Measurements from ENCODE around the gene PLPP1. TPM values are rescaled to one million over a fixed set of nuclear protein-coding genes. Genes with fewer than 3 reads are reported as not detected.

PLPP1 gene
- total and polyA plus RNA-seq, 2 donors = 14.6 to 32.5 TPM

DNA sequence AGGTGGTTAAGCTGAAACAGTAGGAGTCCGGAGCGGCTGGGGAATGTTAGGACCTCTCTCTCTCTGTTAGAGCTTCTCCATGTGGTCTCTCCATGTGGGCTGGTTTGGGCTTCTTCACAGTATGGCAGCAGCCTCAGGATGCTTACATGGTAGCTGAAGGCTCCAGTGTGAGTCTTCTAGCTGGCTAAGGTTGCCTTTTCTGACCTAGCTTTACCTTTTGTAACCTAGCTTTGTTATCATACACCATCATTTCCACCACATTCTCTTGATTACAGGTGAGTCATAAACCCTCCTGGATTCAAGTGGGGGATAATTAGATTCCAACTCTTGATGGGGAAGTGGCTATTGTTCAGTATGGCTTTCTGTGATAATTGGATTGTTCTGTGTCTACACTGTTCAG is 128.5 kb downstream of the PLPP1 start:
- Histone ChIP-seq H3K27me3 (ENCODE audit: control insufficient read depth in 2 of 2, insufficient read depth in 1 of 2, low read length in 1 of 2) (no peaks in the 10 kb centered on the region), H3K4me1 (ENCODE audit: control insufficient read depth in 2 of 2, insufficient read depth in 2 of 2, low read length in 2 of 2) (no peaks in the 10 kb centered on the region), H3K4me3 (ENCODE audit: low read length in 2 of 2) (no peak overlapping the region), H3K27ac (ENCODE audit: low read depth in 1 of 2, low read length in 1 of 2) (no peak overlapping the region), H3K9me3 (ENCODE audit: control insufficient read depth in 2 of 2, insufficient read depth in 1 of 2, low read length in 1 of 2) (no peaks in the 10 kb centered on the region), H3K36me3 (ENCODE audit: control insufficient read depth in 2 of 2, insufficient read depth in 2 of 2, low read length in 1 of 2) (peaks cover 12 to 49% of the 10 kb centered on the region in 2 donors)
- DNase-seq (ENCODE audit: low read depth in 6 of 9, low spot score in 9 of 9) = no peak
- WGBS = 99% methylated on average over 2 of the region's 2 CpGs

DNA sequence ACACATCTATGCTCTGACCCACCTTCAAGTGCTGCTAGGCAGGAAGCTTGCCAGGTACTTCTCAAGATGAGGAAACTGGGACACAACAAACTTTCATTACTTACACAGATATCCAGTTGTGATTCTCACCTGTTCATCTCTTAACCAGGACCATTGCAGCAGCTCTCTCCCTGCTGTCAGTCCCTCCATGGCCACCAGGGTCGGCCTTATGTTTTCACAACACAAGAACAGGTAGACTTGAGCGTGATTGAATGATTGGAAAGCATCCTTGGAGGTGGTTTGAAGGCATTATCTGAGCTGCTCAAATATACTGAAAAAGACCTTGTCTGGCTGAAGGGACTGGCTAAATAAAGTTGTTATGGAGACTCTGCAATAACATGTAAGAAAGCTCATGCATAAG is 132.6 kb downstream of the PLPP1 start:
- Histone ChIP-seq H3K4me1 (ENCODE audit: control insufficient read depth in 2 of 2, insufficient read depth in 2 of 2, low read length in 2 of 2) (no peaks in the 10 kb centered on the region), H3K36me3 (ENCODE audit: control insufficient read depth in 2 of 2, insufficient read depth in 2 of 2, low read length in 1 of 2) (peaks cover 15 to 48% of the 10 kb centered on the region in 2 donors), H3K4me3 (ENCODE audit: low read length in 2 of 2) (no peak overlapping the region), H3K27me3 (ENCODE audit: control insufficient read depth in 2 of 2, insufficient read depth in 1 of 2, low read length in 1 of 2) (no peaks in the 10 kb centered on the region), H3K9me3 (ENCODE audit: control insufficient read depth in 2 of 2, insufficient read depth in 1 of 2, low read length in 1 of 2) (no peaks in the 10 kb centered on the region), H3K27ac (ENCODE audit: low read depth in 1 of 2, low read length in 1 of 2) (no peak overlapping the region)
- no peak for DNase-seq (ENCODE audit: low read depth in 6 of 9, low spot score in 9 of 9)
- 47% methylated on average over 2 of the region's 2 CpGs for WGBS

DNA sequence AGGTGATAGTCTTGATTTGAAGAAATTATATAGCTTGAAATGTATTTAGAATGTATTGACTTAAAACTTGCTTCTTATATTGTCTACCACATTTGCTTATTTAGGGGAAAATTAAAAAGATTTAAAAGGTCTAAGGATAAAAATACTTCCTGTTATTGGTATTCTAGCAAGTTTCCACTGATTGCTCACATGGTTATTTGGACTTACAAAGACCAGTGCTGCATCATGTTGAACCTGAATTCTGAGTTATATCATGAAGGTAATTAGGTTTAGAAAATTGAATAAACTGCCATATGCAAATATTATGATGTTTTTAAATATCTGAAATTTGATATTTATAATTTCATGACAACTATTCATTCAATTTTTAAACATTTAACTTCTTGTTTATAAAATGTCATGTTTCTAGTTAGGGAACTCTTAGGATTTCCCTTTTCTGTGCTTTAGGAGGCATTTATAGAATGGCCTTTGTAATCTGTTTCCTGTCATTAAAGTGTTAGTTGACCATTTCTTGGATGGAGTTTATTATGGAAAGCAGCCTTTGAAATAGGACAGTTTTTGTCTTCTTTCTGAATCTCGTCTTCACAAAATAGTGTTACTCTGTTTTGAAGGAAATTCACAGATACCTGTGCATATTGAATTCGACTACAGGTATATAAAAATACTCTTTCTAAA is 141.1 kb downstream of the PLPP1 start:
- H3K27ac ChIP-seq (ENCODE audit: low read depth in 1 of 2, low read length in 1 of 2) = no peak overlapping the region
- H3K27me3 ChIP-seq (ENCODE audit: control insufficient read depth in 2 of 2, insufficient read depth in 1 of 2, low read length in 1 of 2) = no peaks in the 10 kb centered on the region
- peaks cover 0 to 4% of the 10 kb centered on the region in 2 donors for H3K9me3 ChIP-seq (ENCODE audit: control insufficient read depth in 2 of 2, insufficient read depth in 1 of 2, low read length in 1 of 2)
- DNase-seq (ENCODE audit: low read depth in 6 of 9, low spot score in 9 of 9) = no peak
- H3K4me1 ChIP-seq (ENCODE audit: control insufficient read depth in 2 of 2, insufficient read depth in 2 of 2, low read length in 2 of 2) = no peaks in the 10 kb centered on the region
- H3K36me3 ChIP-seq (ENCODE audit: control insufficient read depth in 2 of 2, insufficient read depth in 2 of 2, low read length in 1 of 2) = peaks cover 22 to 42% of the 10 kb centered on the region in 2 donors
- WGBS = 49% methylated on average over 2 of the region's 2 CpGs
- H3K4me3 ChIP-seq (ENCODE audit: low read length in 2 of 2) = no peak overlapping the region

DNA sequence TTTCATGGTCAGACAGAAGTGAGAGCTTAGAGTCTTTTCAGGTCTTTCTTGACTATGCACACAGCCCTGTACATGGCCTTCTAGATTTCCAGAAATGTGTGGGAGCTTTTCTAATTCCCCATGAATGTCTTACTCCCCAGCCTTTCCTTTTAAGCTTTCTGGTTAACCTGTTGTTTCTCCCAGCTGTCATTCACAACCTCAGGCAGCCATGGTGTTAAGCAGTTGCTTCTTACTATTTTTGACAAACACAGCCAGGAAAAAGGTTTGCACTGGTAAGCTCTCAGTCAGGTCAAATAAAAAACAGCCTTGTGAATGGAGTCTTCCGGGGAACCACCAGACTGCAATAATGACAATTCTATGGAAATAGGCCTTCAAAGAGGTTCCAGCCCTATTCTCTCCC is 142.1 kb downstream of the PLPP1 start:
- no peak overlapping the region for H3K4me3 ChIP-seq (ENCODE audit: low read length in 2 of 2)
- DNase-seq (ENCODE audit: low read depth in 6 of 9, low spot score in 9 of 9) = no peak
- no peak overlapping the region for H3K27ac ChIP-seq (ENCODE audit: low read depth in 1 of 2, low read length in 1 of 2)
- WGBS = 97% methylated on average over 1 of the region's 1 CpG
- H3K27me3 ChIP-seq (ENCODE audit: control insufficient read depth in 2 of 2, insufficient read depth in 1 of 2, low read length in 1 of 2) = no peaks in the 10 kb centered on the region
- H3K9me3 ChIP-seq (ENCODE audit: control insufficient read depth in 2 of 2, insufficient read depth in 1 of 2, low read length in 1 of 2) = peaks cover 0 to 4% of the 10 kb centered on the region in 2 donors
- no peaks in the 10 kb centered on the region for H3K4me1 ChIP-seq (ENCODE audit: control insufficient read depth in 2 of 2, insufficient read depth in 2 of 2, low read length in 2 of 2)
- peaks cover 22 to 44% of the 10 kb centered on the region in 2 donors for H3K36me3 ChIP-seq (ENCODE audit: control insufficient read depth in 2 of 2, insufficient read depth in 2 of 2, low read length in 1 of 2)

DNA sequence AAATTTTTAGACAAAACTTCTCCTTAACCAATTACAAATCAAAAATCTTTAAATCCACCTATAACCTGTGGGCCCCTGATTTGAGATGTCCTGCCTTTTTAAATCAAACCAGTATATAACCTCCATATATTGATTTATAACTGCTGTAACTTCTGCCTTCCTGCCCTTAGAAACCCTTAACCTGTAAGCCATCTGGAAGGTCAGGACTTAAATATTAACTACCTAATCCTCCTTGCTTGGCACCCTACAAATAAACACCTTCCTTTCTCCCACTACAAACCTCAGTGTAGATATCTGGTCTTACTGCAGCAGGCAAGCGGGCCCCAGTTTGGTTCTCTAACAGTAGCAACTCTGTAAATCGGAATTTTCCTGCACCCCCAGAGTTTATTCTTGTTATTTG is 143.1 kb downstream of the PLPP1 start:
- Histone ChIP-seq H3K9me3 (ENCODE audit: control insufficient read depth in 2 of 2, insufficient read depth in 1 of 2, low read length in 1 of 2) (peaks cover 0 to 4% of the 10 kb centered on the region in 2 donors), H3K4me3 (ENCODE audit: low read length in 2 of 2) (no peak overlapping the region), H3K36me3 (ENCODE audit: control insufficient read depth in 2 of 2, insufficient read depth in 2 of 2, low read length in 1 of 2) (peaks cover 22 to 45% of the 10 kb centered on the region in 2 donors), H3K4me1 (ENCODE audit: control insufficient read depth in 2 of 2, insufficient read depth in 2 of 2, low read length in 2 of 2) (no peaks in the 10 kb centered on the region), H3K27ac (ENCODE audit: low read depth in 1 of 2, low read length in 1 of 2) (no peak overlapping the region), H3K27me3 (ENCODE audit: control insufficient read depth in 2 of 2, insufficient read depth in 1 of 2, low read length in 1 of 2) (no peaks in the 10 kb centered on the region)
- no peak for DNase-seq (ENCODE audit: low read depth in 6 of 9, low spot score in 9 of 9)
- WGBS = 99% methylated on average over 2 of the region's 2 CpGs

DNA sequence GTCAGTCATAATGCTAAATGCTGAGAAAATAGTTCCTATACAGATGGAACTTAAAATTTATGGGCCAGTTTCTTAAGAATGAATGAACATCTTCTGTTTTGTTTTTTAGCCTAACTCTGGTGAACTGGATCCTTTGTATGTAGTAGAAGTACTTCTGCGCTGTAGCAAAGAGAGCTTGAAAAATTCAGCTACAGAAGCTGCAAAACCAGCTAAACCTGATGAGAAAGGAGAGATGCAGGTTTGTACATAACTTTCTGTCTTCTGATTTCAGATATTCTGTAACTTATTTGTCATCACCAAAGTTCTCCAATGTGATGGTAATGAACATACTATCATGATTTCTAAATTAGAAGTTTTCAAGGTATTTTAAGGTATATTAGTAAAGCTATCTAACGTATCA is 146.9 kb downstream of the PLPP1 start:
- 93% methylated on average over 2 of the region's 2 CpGs for WGBS
- Histone ChIP-seq H3K36me3 (ENCODE audit: control insufficient read depth in 2 of 2, insufficient read depth in 2 of 2, low read length in 1 of 2) (peaks cover 25 to 47% of the 10 kb centered on the region in 2 donors), H3K4me1 (ENCODE audit: control insufficient read depth in 2 of 2, insufficient read depth in 2 of 2, low read length in 2 of 2) (no peaks in the 10 kb centered on the region), H3K9me3 (ENCODE audit: control insufficient read depth in 2 of 2, insufficient read depth in 1 of 2, low read length in 1 of 2) (peaks cover 0 to 4% of the 10 kb centered on the region in 2 donors), H3K4me3 (ENCODE audit: low read length in 2 of 2) (no peak overlapping the region), H3K27me3 (ENCODE audit: control insufficient read depth in 2 of 2, insufficient read depth in 1 of 2, low read length in 1 of 2) (no peaks in the 10 kb centered on the region), H3K27ac (ENCODE audit: low read depth in 1 of 2, low read length in 1 of 2) (no peak overlapping the region)
- no peak for DNase-seq (ENCODE audit: low read depth in 6 of 9, low spot score in 9 of 9)

DNA sequence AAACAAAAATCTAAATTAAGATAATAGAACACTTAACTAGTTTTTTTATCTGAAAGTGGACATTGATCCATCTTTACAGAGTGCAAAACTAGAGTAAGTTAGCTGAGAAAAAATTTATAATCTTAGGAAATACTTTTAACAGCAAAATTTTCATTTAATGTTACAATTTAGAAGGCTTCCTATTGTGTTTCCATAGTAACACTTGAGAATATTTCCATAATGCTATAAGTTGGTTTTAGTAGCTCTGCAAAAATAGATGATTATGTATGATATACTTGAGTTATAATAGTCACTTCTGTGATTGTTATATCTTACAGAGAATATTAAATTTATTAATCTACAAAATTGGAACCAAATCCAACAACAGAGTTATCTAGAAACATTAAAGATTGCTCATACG is 148.4 kb downstream of the PLPP1 start:
- peaks cover 14 to 35% of the 10 kb centered on the region in 2 donors for H3K36me3 ChIP-seq (ENCODE audit: control insufficient read depth in 2 of 2, insufficient read depth in 2 of 2, low read length in 1 of 2)
- no peaks in the 10 kb centered on the region for H3K27me3 ChIP-seq (ENCODE audit: control insufficient read depth in 2 of 2, insufficient read depth in 1 of 2, low read length in 1 of 2)

DNA sequence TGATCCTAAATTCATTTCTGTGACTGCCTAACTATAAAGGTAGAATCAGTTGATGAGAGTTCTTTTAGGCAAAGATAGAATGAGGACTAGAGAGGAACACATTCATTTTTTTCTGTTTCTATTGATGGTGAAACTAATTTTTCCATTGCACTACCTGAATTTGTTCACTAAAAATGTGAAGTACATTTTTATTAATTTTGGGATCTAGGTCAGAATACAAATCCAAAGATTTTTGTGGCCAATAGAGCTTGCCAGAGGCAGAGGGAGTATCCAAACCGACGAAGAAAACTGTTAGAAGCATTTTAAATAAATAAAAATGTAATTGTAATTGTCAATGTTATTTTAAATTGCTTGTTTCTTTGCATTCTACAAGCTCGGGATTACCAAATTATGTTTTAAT is 148.9 kb downstream of the PLPP1 start:
- no peaks in the 10 kb centered on the region for H3K4me1 ChIP-seq (ENCODE audit: control insufficient read depth in 2 of 2, insufficient read depth in 2 of 2, low read length in 2 of 2)
- no peak for DNase-seq (ENCODE audit: low read depth in 6 of 9, low spot score in 9 of 9)
- H3K36me3 ChIP-seq (ENCODE audit: control insufficient read depth in 2 of 2, insufficient read depth in 2 of 2, low read length in 1 of 2) = peaks cover 12 to 35% of the 10 kb centered on the region in 2 donors
- no peak overlapping the region for H3K27ac ChIP-seq (ENCODE audit: low read depth in 1 of 2, low read length in 1 of 2)
- H3K27me3 ChIP-seq (ENCODE audit: control insufficient read depth in 2 of 2, insufficient read depth in 1 of 2, low read length in 1 of 2) = no peaks in the 10 kb centered on the region
- no peak overlapping the region for H3K4me3 ChIP-seq (ENCODE audit: low read length in 2 of 2)
- peaks cover 0 to 3% of the 10 kb centered on the region in 2 donors for H3K9me3 ChIP-seq (ENCODE audit: control insufficient read depth in 2 of 2, insufficient read depth in 1 of 2, low read length in 1 of 2)
- WGBS = 99% methylated on average over 3 of the region's 3 CpGs

More for the DNA sequence above, 148.4 kb downstream of the PLPP1 start:
- H3K9me3 ChIP-seq (ENCODE audit: control insufficient read depth in 2 of 2, insufficient read depth in 1 of 2, low read length in 1 of 2) = peaks cover 0 to 3% of the 10 kb centered on the region in 2 donors
- WGBS = 100% methylated on average over 1 of the region's 1 CpG
- DNase-seq (ENCODE audit: low read depth in 6 of 9, low spot score in 9 of 9) = no peak
- H3K4me3 ChIP-seq (ENCODE audit: low read length in 2 of 2) = no peak overlapping the region
- H3K4me1 ChIP-seq (ENCODE audit: control insufficient read depth in 2 of 2, insufficient read depth in 2 of 2, low read length in 2 of 2) = no peaks in the 10 kb centered on the region
- H3K27ac ChIP-seq (ENCODE audit: low read depth in 1 of 2, low read length in 1 of 2) = no peak overlapping the region

DNA sequence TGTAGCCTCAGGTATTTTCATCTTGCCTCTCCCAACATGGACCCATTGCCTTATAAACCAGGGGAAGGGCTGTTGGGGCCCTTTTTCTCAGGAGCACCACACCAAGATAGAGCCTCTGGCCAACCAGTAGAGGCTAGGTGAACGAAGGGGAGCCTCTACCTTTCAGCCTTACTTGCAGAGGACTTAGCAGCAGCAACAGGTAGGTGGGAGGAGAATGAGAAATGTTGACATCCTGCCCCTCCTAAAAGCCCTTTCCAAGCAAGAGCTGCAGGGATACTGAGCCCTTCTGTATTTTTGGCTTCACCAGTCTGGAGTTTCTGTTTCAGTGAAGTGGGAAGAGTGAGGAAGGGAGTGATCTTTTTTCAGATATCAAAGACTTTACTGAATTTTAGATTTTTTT is 149.5 kb downstream of the PLPP1 start:
- no peaks in the 10 kb centered on the region for H3K27me3 ChIP-seq (ENCODE audit: control insufficient read depth in 2 of 2, insufficient read depth in 1 of 2, low read length in 1 of 2)
- no peaks in the 10 kb centered on the region for H3K4me1 ChIP-seq (ENCODE audit: control insufficient read depth in 2 of 2, insufficient read depth in 2 of 2, low read length in 2 of 2)
- peaks cover 11 to 35% of the 10 kb centered on the region in 2 donors for H3K36me3 ChIP-seq (ENCODE audit: control insufficient read depth in 2 of 2, insufficient read depth in 2 of 2, low read length in 1 of 2)
- no peak overlapping the region for H3K27ac ChIP-seq (ENCODE audit: low read depth in 1 of 2, low read length in 1 of 2)
- H3K9me3 ChIP-seq (ENCODE audit: control insufficient read depth in 2 of 2, insufficient read depth in 1 of 2, low read length in 1 of 2) = peaks cover 0 to 3% of the 10 kb centered on the region in 2 donors
- WGBS = 98% methylated on average over 1 of the region's 1 CpG
- H3K4me3 ChIP-seq (ENCODE audit: low read length in 2 of 2) = no peak overlapping the region
- DNase-seq (ENCODE audit: low read depth in 6 of 9, low spot score in 9 of 9) = no peak
